T-helper 2 cell treated with Interferon-gamma antibody and Interleukin-4, amounts not matched to agents 5 μg/mL and 100 μg/mL, for 36 hours (primary cell): ENCODE measurements around the gene CYP2U1.
"Not testable (repeated sequence)": the region's sequence is repeated elsewhere in the genome, so short reads cannot be mapped to it uniquely, and the experiment has no call there.

Source experiments
- DNase-seq: peaks from one replicate; pipeline ENCODE4 v3.0.0; 2021; ENCODE audit warnings: low spot score
- H3K27ac Mint-ChIP-seq: one replicate; pipeline ENCODE4 v1.8.0; 2021; ENCODE audit warnings: mild to moderate bottlenecking, mixed read lengths
- H3K27me3 Mint-ChIP-seq: one replicate; pipeline ENCODE4 v1.8.0; 2021; ENCODE audit warnings: low read depth, mixed read lengths
- H3K36me3 Mint-ChIP-seq: one replicate; pipeline ENCODE4 v1.8.0; 2021; ENCODE audit warnings: low read depth, mixed read lengths
- H3K4me1 Mint-ChIP-seq: one replicate; pipeline ENCODE4 v1.8.0; 2021; ENCODE audit warnings: low read depth, mixed read lengths
- H3K4me3 Mint-ChIP-seq: one replicate; pipeline ENCODE4 v1.8.0; 2022; ENCODE audit warnings: mild to moderate bottlenecking, moderate library complexity, mixed read lengths
- H3K9me3 Mint-ChIP-seq: one replicate; pipeline ENCODE4 v1.8.0; 2021; ENCODE audit warnings: mixed read lengths

The CYP2U1 gene

GRCh38 chr4:107939307-107939706 lies 8.0 kb downstream of the CYP2U1 start:
- no peaks in the 10 kb centered on the region for H3K9me3 Mint-ChIP-seq
- no peak overlapping the region for H3K27ac Mint-ChIP-seq
- no peaks in the 10 kb centered on the region for H3K27me3 Mint-ChIP-seq
- no peaks in the 10 kb centered on the region for H3K36me3 Mint-ChIP-seq
- H3K4me1 Mint-ChIP-seq = peaks cover 6% of the 10 kb centered on the region
- DNase-seq = no peak
- no peak overlapping the region for H3K4me3 Mint-ChIP-seq

- H3K27ac Mint-ChIP-seq = no peak overlapping the region
- no peaks in the 10 kb centered on the region for H3K9me3 Mint-ChIP-seq
- no peaks in the 10 kb centered on the region for H3K36me3 Mint-ChIP-seq
- H3K27me3 Mint-ChIP-seq = no peaks in the 10 kb centered on the region
- no peaks in the 10 kb centered on the region for H3K4me1 Mint-ChIP-seq
- H3K4me3 Mint-ChIP-seq = no peak overlapping the region
- DNase-seq = no peak
These were observed 14.5 kb downstream of the CYP2U1 start for GRCh38 chr4:107945809-107946208.

- no peaks in the 10 kb centered on the region for H3K27me3 Mint-ChIP-seq
- DNase-seq = no peak
- H3K27ac Mint-ChIP-seq = no peak overlapping the region
- no peak overlapping the region for H3K4me3 Mint-ChIP-seq
- H3K36me3 Mint-ChIP-seq = no peaks in the 10 kb centered on the region
- H3K4me1 Mint-ChIP-seq = no peaks in the 10 kb centered on the region
- H3K9me3 Mint-ChIP-seq = peaks cover 7% of the 10 kb centered on the region
These were observed 19.6 kb downstream of the CYP2U1 start for GRCh38 chr4:107950746-107951540.

- Mint-ChIP-seq H3K4me1 (no peaks in the 10 kb centered on the region), H3K36me3 (no peaks in the 10 kb centered on the region), H3K9me3 (peaks cover 13% of the 10 kb centered on the region), H3K27me3 (no peaks in the 10 kb centered on the region), H3K4me3 (no peak overlapping the region), H3K27ac (no peak overlapping the region)
- DNase-seq = no peak
These were observed 20.2 kb downstream of the CYP2U1 start for GRCh38 chr4:107951551-107951950.

- DNase-seq = no peak
- no peak overlapping the region for H3K4me3 Mint-ChIP-seq
- no peak overlapping the region for H3K27ac Mint-ChIP-seq
- H3K4me1 Mint-ChIP-seq = no peaks in the 10 kb centered on the region
- no peaks in the 10 kb centered on the region for H3K36me3 Mint-ChIP-seq
- no peaks in the 10 kb centered on the region for H3K27me3 Mint-ChIP-seq
- peaks cover 19% of the 10 kb centered on the region for H3K9me3 Mint-ChIP-seq
These were observed 24.7 kb downstream of the CYP2U1 start for GRCh38 chr4:107956011-107956410.

- Mint-ChIP-seq H3K9me3 (no peaks in the 10 kb centered on the region), H3K4me1 (no peaks in the 10 kb centered on the region), H3K27me3 (peaks cover 11% of the 10 kb centered on the region), H3K36me3 (no peaks in the 10 kb centered on the region), H3K27ac (no peak overlapping the region), H3K4me3 (no peak overlapping the region)
- no peak for DNase-seq
These were observed 35.6 kb downstream of the CYP2U1 start for GRCh38 chr4:107966903-107967302.

- H3K27me3 Mint-ChIP-seq = peaks cover 11% of the 10 kb centered on the region
- not testable (repeated sequence) for H3K4me3 Mint-ChIP-seq, H3K27ac Mint-ChIP-seq, DNase-seq, H3K4me1 Mint-ChIP-seq, H3K9me3 Mint-ChIP-seq, H3K36me3 Mint-ChIP-seq
These were observed 36.2 kb downstream of the CYP2U1 start for GRCh38 chr4:107967519-107967918.

- not testable (repeated sequence) for DNase-seq, H3K9me3 Mint-ChIP-seq, H3K27ac Mint-ChIP-seq, H3K36me3 Mint-ChIP-seq, H3K4me1 Mint-ChIP-seq, H3K4me3 Mint-ChIP-seq
- H3K27me3 Mint-ChIP-seq = peaks cover 11% of the 10 kb centered on the region
These were observed 36.6 kb downstream of the CYP2U1 start for GRCh38 chr4:107967921-107968320.

GRCh38 chr4:107970063-107970798 lies 38.9 kb downstream of the CYP2U1 start:
- peaks cover 7% of the 10 kb centered on the region for H3K27me3 Mint-ChIP-seq
- no peaks in the 10 kb centered on the region for H3K9me3 Mint-ChIP-seq

GRCh38 chr4:107972605-107973004 lies 41.3 kb downstream of the CYP2U1 start:
- Mint-ChIP-seq H3K4me3 (no peak overlapping the region), H3K27ac (no peak overlapping the region), H3K36me3 (no peaks in the 10 kb centered on the region), H3K27me3 (peaks cover 3% of the 10 kb centered on the region), H3K9me3 (no peaks in the 10 kb centered on the region), H3K4me1 (peaks cover 4% of the 10 kb centered on the region)
- DNase-seq = no peak

More at GRCh38 chr4:107970063-107970798, 38.9 kb downstream of the CYP2U1 start:
- Mint-ChIP-seq H3K27ac (no peak overlapping the region), H3K4me3 (no peak overlapping the region), H3K4me1 (peaks cover 4% of the 10 kb centered on the region), H3K36me3 (no peaks in the 10 kb centered on the region)
- no peak for DNase-seq

- DNase-seq = no peak
- no peaks in the 10 kb centered on the region for H3K36me3 Mint-ChIP-seq
- no peaks in the 10 kb centered on the region for H3K9me3 Mint-ChIP-seq
- no peak overlapping the region for H3K4me3 Mint-ChIP-seq
- no peak overlapping the region for H3K27ac Mint-ChIP-seq
- peaks cover 3% of the 10 kb centered on the region for H3K27me3 Mint-ChIP-seq
- peaks cover 4% of the 10 kb centered on the region for H3K4me1 Mint-ChIP-seq
These were observed 43.2 kb downstream of the CYP2U1 start for GRCh38 chr4:107974523-107974922.

- H3K4me1 Mint-ChIP-seq = peaks cover 4% of the 10 kb centered on the region
- H3K9me3 Mint-ChIP-seq = peaks cover 9% of the 10 kb centered on the region
- no peak overlapping the region for H3K27ac Mint-ChIP-seq
- peaks cover 3% of the 10 kb centered on the region for H3K27me3 Mint-ChIP-seq
- H3K36me3 Mint-ChIP-seq = no peaks in the 10 kb centered on the region
- H3K4me3 Mint-ChIP-seq = no peak overlapping the region
- DNase-seq = no peak
These were observed 46.1 kb downstream of the CYP2U1 start for GRCh38 chr4:107977482-107977881.

- Mint-ChIP-seq H3K36me3 (no peaks in the 10 kb centered on the region), H3K9me3 (peaks cover 9% of the 10 kb centered on the region), H3K4me3 (no peak overlapping the region), H3K27me3 (peaks cover 3% of the 10 kb centered on the region), H3K27ac (no peak overlapping the region), H3K4me1 (peaks cover 4% of the 10 kb centered on the region)
- DNase-seq = no peak
These were observed 46.8 kb downstream of the CYP2U1 start for GRCh38 chr4:107977966-107978705.
